Measurements from ENCODE around the gene BSN.

The BSN gene

GRCh38 chr3:49719214-49719884 lies 165.1 kb downstream of the BSN start, which contains the start of gene AMIGO3:
TSS of gene AMIGO3 (minus strand) at chr3:49719684. CDS start at chr3:49719465, 219 bp downstream.
- DNase-seq = peak; percentile 92 to 93
